Activated CD4-positive, alpha-beta T cell treated with anti-CD3 and anti-CD28 coated beads, Interleukin-10, Interleukin-2, amounts not matched to agents 100 ng/mL and 50 ng/mL, durations not matched to agents 16 hours and 8 hours (primary cell): ENCODE results near the gene PPFIA1.
"Not testable (repeated sequence)": the region's sequence is repeated elsewhere in the genome, so short reads cannot be mapped to it uniquely, and the experiment has no call there.

Experiments
- DNase-seq: peaks from one replicate; pipeline ENCODE4 v3.0.0-alpha.2; 2020

Gene PPFIA1

GRCh38 chr11:70251659-70252321, 18.7 kb upstream of the PPFIA1 start:
- no peak for DNase-seq

- DNase-seq: no peak
Observed at GRCh38 chr11:70252844-70253243, 17.6 kb upstream of the PPFIA1 start.

- DNase-seq: no peak
Observed at GRCh38 chr11:70255477-70256116, 14.9 kb upstream of the PPFIA1 start.

GRCh38 chr11:70259077-70259476, 11.4 kb upstream of the PPFIA1 start:
- DNase-seq: not testable (repeated sequence)

GRCh38 chr11:70262951-70263350, 7.5 kb upstream of the PPFIA1 start:
- DNase-seq: no peak

GRCh38 chr11:70263363-70263762, 7.1 kb upstream of the PPFIA1 start:
- DNase-seq: no peak

- no peak for DNase-seq
Observed at GRCh38 chr11:70265341-70265740, 5.1 kb upstream of the PPFIA1 start.

GRCh38 chr11:70267405-70267950, 3.0 kb upstream of the PPFIA1 start:
- DNase-seq: no peak

GRCh38 chr11:70268526-70268925, 2.0 kb upstream of the PPFIA1 start:
- no peak for DNase-seq

GRCh38 chr11:70270877-70271648, 573 bp downstream of the PPFIA1 start:
- peak; percentile 36 for DNase-seq

GRCh38 chr11:70271649-70271953, 1.1 kb downstream of the PPFIA1 start:
- no peak for DNase-seq

- DNase-seq: no peak
Observed at GRCh38 chr11:70272009-70272408, 1.5 kb downstream of the PPFIA1 start.

GRCh38 chr11:70278994-70279393, 8.5 kb downstream of the PPFIA1 start:
- no peak for DNase-seq

- no peak for DNase-seq
Observed at GRCh38 chr11:70281156-70281609, 10.7 kb downstream of the PPFIA1 start.

- DNase-seq: no peak
Observed at GRCh38 chr11:70282012-70282411, 11.5 kb downstream of the PPFIA1 start.

GRCh38 chr11:70288721-70289120, 18.2 kb downstream of the PPFIA1 start:
- no peak for DNase-seq

GRCh38 chr11:70289582-70289981, 19.1 kb downstream of the PPFIA1 start:
- no peak for DNase-seq

GRCh38 chr11:70290361-70291065, 20.0 kb downstream of the PPFIA1 start:
- DNase-seq: no peak

GRCh38 chr11:70292166-70292565, 21.7 kb downstream of the PPFIA1 start:
- DNase-seq: no peak

- no peak for DNase-seq
Observed at GRCh38 chr11:70292863-70293262, 22.4 kb downstream of the PPFIA1 start.

- DNase-seq: not testable (repeated sequence)
Observed at GRCh38 chr11:70295166-70295565, 24.7 kb downstream of the PPFIA1 start.

- no peak for DNase-seq
Observed at GRCh38 chr11:70296681-70297080, 26.2 kb downstream of the PPFIA1 start.

- no peak for DNase-seq
Observed at GRCh38 chr11:70297341-70297740, 26.9 kb downstream of the PPFIA1 start.
